K562 (cell line): ENCODE results near the gene XIRP1. TPM values are rescaled to one million over a fixed set of nuclear protein-coding genes. Genes with fewer than 3 reads are reported as not detected.

Source experiments
- BRCA1 ChIP-seq, 2 experiments: fragments of 450-650 bp in 1 of 2; sonication (generic) in 1 of 2; formaldehyde crosslinking in 1 of 2; IDR thresholded peaks; 2 replicates each; pipeline versions ENCODE4 v1.5.0 to v1.6.1; 2017 to 2020; ENCODE audit warnings: mild to moderate bottlenecking in 1 of 2, missing genetic modification reagents in 1 of 2
- FOSL1 ChIP-seq: fragments of 200-800 bp; sonication (Bioruptor generic); conservative IDR thresholded peaks from 2 replicates; pipeline ENCODE4 v1.6.1; 2016; ENCODE audit warnings: missing genetic modification characterization, missing compliant biosample characterization
- FOXK1 ChIP-seq: sonication (generic); formaldehyde crosslinking; IDR thresholded peaks from 2 replicates; pipeline ENCODE4 v1.8.0; 2022; ENCODE audit warnings: missing genetic modification reagents, mild to moderate bottlenecking, borderline replicate concordance
- HES1 ChIP-seq: fragments of 450-650 bp; IDR thresholded peaks from 2 replicates; pipeline ENCODE4 v1.6.1; 2016; ENCODE audit warnings: low read depth, mild to moderate bottlenecking, moderate library complexity
- HLTF ChIP-seq: fragments of 450-650 bp; IDR thresholded peaks from 2 replicates; pipeline ENCODE4 v1.6.1; 2016
- MECOM ChIP-seq: fragments of 250-450 bp; sonication (Bioruptor Pico); IDR thresholded peaks from 2 replicates; pipeline ENCODE4 v1.8.0; 2022; ENCODE audit warnings: inconsistent platforms
- PCBP1 ChIP-seq: fragments of 200-400 bp; formaldehyde crosslinking; IDR thresholded peaks from 2 replicates; pipeline ENCODE4 v1.6.1; 2018; ENCODE audit warnings: mild to moderate bottlenecking, low read depth, low read length; ENCODE audit not compliant: poor library complexity, severe bottlenecking
- PRMT5 ChIP-seq: sonication (generic); formaldehyde crosslinking; IDR thresholded peaks from 2 replicates; pipeline ENCODE4 v1.5.0; 2020; ENCODE audit warnings: missing genetic modification reagents
- PTRF ChIP-seq: fragments of 450-650 bp; IDR thresholded peaks from 2 replicates; pipeline ENCODE4 v1.6.1; 2016; ENCODE audit warnings: mild to moderate bottlenecking, missing genetic modification characterization, missing compliant biosample characterization
- SLC30A9 ChIP-seq: fragments of 250-450 bp; sonication (Bioruptor Pico); IDR thresholded peaks from 2 replicates; pipeline ENCODE4 v1.8.0; 2022; ENCODE audit warnings: mild to moderate bottlenecking, moderate library complexity
- SUPT5H ChIP-seq: fragments of 450-650 bp; IDR thresholded peaks from 2 replicates; pipeline ENCODE4 v1.6.1; 2016
- TCFL5 ChIP-seq: fragments of 250-450 bp; sonication (Bioruptor Pico); conservative IDR thresholded peaks from 2 replicates; pipeline ENCODE4 v1.6.1; 2021; ENCODE audit warnings: mild to moderate bottlenecking, moderate library complexity, matching md5 sums
- ZBTB40 ChIP-seq, 2 experiments: fragments of 450-650 bp in 1 of 2; sonication (generic) in 1 of 2; formaldehyde crosslinking in 1 of 2; IDR thresholded peaks; 2 replicates each; pipeline versions ENCODE4 v1.7.1 to v1.9.0; 2016 to 2022; ENCODE audit warnings: inconsistent platforms in 1 of 2, mild to moderate bottlenecking in 1 of 2, missing genetic modification reagents in 1 of 2
- ZNF778 ChIP-seq: fragments of 450-650 bp; formaldehyde crosslinking; IDR thresholded peaks from 2 replicates; pipeline ENCODE4 v1.4.0; 2020; ENCODE audit warnings: mild to moderate bottlenecking, moderate library complexity
- polyA plus RNA-seq, 8 experiments: library from polyadenylated mRNA; depleted of rRNA in 4 of 8; stranded (reverse) in 5 of 8; unstranded in 3 of 8; fragments of >200 nt; fragmentation: Nextera tagmentation in 2 of 8; fragmentation: Illumina TruSeq in 1 of 8; extraction: Ambion mirVana in 2 of 8; extraction: Trizol in 1 of 8; gene quantifications; 2 replicates each; pipeline versions ENCODE4 v1.2.1 to v1.2.3, GENCODE V29; 2011 to 2014; ENCODE audit warnings: inconsistent platforms in 1 of 8, missing spikeins in 1 of 8
- total RNA-seq, 7 experiments: library from RNA; depleted of rRNA in 6 of 7; stranded (reverse); fragments of >200 nt in 6 of 7; fragmentation: Illumina TruSeq in 2 of 7; extraction: Trizol in 2 of 7; gene quantifications; 2 replicates each; pipeline versions ENCODE4 v1.2.1 to v1.2.3, GENCODE V29; 2011 to 2021; ENCODE audit warnings: low replicate concordance in 1 of 7
- TF ChIP-seq, protein P1 (sequence below): fragments of 450-650 bp; IDR thresholded peaks from 2 replicates; pipeline ENCODE4 v1.6.1; 2014; ENCODE audit warnings: low read depth, mild to moderate bottlenecking, moderate library complexity, borderline replicate concordance
- TF ChIP-seq, protein P2 (sequence below), 2 experiments: fragments of 450-650 bp; IDR thresholded peaks; 2 replicates each; pipeline ENCODE4 v1.6.1; 2016

XIRP1 gene
- total and polyA plus RNA-seq, 9 of the 15 experiments (the other 6 are each of a cell fraction or from before 2014, with no cell fraction given): 0.03 to 0.27 (median 0.08) TPM; not detected in 3

GRCh38 chr3:39166134-39166710, 26.2 kb downstream of the XIRP1 start (continued):
- TF ChIP-seq ZBTB40 (IDR thresholded peaks at IDR 0.05) (peak; percentile 82), ZBTB40 (CRISPR knock-in tag; IDR thresholded peaks at IDR 0.05) (no peak), HES1 (no peak), TCFL5 (CRISPR knock-in tag) (no peak), SUPT5H (no peak), HLTF (no peak), PTRF (tag) (no peak), BRCA1 (IDR thresholded peaks at IDR 0.05) (no peak), BRCA1 (CRISPR knock-in tag; IDR thresholded peaks at IDR 0.05) (no peak), MECOM (CRISPR knock-in tag) (no peak), FOSL1 (peak; percentile 94), FOXK1 (CRISPR knock-in tag) (no peak), ZNF778 (CRISPR knock-in tag) (no peak), PRMT5 (no peak), PCBP1 (no peak), SLC30A9 (CRISPR knock-in tag) (no peak)
- TF ChIP-seq, protein P1, sequence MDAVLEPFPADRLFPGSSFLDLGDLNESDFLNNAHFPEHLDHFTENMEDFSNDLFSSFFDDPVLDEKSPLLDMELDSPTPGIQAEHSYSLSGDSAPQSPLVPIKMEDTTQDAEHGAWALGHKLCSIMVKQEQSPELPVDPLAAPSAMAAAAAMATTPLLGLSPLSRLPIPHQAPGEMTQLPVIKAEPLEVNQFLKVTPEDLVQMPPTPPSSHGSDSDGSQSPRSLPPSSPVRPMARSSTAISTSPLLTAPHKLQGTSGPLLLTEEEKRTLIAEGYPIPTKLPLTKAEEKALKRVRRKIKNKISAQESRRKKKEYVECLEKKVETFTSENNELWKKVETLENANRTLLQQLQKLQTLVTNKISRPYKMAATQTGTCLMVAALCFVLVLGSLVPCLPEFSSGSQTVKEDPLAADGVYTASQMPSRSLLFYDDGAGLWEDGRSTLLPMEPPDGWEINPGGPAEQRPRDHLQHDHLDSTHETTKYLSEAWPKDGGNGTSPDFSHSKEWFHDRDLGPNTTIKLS: no peak
- TF ChIP-seq, protein P2, sequence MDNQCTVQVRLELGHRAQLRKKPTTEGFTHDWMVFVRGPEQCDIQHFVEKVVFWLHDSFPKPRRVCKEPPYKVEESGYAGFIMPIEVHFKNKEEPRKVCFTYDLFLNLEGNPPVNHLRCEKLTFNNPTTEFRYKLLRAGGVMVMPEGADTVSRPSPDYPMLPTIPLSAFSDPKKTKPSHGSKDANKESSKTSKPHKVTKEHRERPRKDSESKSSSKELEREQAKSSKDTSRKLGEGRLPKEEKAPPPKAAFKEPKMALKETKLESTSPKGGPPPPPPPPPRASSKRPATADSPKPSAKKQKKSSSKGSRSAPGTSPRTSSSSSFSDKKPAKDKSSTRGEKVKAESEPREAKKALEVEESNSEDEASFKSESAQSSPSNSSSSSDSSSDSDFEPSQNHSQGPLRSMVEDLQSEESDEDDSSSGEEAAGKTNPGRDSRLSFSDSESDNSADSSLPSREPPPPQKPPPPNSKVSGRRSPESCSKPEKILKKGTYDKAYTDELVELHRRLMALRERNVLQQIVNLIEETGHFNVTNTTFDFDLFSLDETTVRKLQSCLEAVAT (IDR thresholded peaks at IDR 0.05): no peak
